Tibial nerve (tissue), 4 donors: ENCODE measurements around the gene NME7.

Experiments used
- CTCF ChIP-seq, 5 experiments: fragments of 200-600 bp in 3 of 5; fragments of 450-650 bp in 2 of 5; sonication (generic) in 3 of 5; IDR thresholded peaks; one replicate each; pipeline ENCODE4 v1.5.1; 2016 to 2019; ENCODE audit warnings: antibody characterized with exemption in 5 of 5, mild to moderate bottlenecking in 3 of 5, moderate library complexity in 2 of 5
- EP300 ChIP-seq, 2 donors: sonication (generic); formaldehyde crosslinking; IDR thresholded peaks; one replicate each; pipeline ENCODE4 v1.6.1; 2017; ENCODE audit warnings: antibody characterized with exemption in 2 of 2, mild to moderate bottlenecking in 1 of 2
- POLR2A ChIP-seq, 2 donors: fragments of 450-650 bp; IDR thresholded peaks; one replicate each; pipeline ENCODE4 v1.6.1; 2017; ENCODE audit warnings: antibody characterized with exemption in 2 of 2, mild to moderate bottlenecking in 2 of 2, moderate library complexity in 2 of 2

GRCh38 chr1:169155675-169156074 is 211.9 kb downstream of the NME7 start:
- TF ChIP-seq CTCF (IDR thresholded peaks at IDR 0.05) (no peak), POLR2A (IDR thresholded peaks at IDR 0.05) (no peak), EP300 (IDR thresholded peaks at IDR 0.05) (no peak)
